NCI-H748 treated with DMSO at 0.1 percent for 48 hours (cell line): Measurements from ENCODE around the gene SLC13A2.

ENCODE experiments used
- DNase-seq: peaks from one replicate; lab custom pipeline; 2025; lab: John Stamatoyannopoulos, UW

Gene SLC13A2

DNA sequence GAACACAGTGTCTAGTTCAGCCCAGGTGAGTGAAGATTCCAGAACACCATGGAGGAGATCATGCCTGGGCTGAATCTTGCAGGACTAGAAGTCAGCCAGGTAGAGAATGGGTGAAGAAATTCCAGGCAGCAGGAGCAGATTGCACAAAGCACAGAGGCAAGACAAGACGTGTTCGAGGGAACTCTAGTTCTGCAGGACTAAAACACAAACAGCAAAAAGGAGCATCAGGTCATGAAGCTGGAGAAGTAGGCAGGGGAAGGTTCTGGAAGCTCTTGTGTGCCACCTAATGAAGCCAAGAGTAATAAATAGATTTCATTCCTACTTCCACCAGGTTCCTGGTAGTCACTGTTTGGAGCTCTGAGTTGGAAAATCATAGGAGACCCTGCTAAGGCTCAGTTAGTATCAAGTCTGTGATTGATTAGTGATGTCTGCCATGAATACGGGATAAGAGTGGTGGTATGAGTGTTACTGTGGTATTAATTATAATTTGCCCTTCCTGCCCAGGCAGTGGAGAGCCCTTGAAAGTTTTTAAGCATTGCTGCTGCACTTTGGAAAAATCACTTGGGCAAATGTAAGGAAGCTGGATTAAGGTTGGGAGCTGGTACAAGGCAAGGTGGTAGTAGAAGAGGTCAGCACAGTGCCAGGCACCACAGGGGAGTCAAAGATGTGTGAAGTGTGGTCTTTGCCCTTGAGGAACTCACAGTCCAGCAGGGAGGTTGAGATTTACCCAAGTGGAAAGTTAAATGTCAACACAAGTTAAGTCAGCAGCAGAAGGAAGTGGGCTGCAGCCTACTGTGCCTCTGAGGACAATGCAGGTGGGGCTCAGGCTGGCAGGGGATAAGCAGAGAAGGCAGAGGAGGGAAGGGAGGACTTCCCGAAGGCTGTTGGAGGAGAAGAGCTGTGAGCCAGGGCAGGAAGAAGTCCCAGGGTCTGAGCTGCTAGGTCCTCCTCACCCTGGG is 19.2 kb downstream of the SLC13A2 start:
- no peak for DNase-seq

DNA sequence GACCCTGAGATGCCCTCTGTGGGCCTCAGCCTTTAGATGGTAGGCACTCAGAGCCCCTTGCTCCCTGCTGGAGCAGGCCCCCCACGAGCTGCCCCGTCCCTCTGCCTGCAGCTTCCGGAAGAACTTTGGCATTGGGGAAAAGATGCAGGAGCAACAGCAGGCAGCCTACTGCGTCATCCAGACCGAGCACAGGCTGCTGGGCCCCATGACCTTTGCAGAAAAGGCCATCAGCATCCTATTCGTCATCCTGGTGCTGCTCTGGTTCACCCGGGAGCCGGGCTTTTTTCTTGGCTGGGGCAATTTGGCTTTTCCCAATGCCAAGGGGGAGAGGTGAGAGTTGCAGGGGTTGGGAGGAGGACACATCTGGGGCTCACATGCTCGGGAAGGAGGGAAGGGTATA is 20.0 kb downstream of the SLC13A2 start:
- DNase-seq = no peak

DNA sequence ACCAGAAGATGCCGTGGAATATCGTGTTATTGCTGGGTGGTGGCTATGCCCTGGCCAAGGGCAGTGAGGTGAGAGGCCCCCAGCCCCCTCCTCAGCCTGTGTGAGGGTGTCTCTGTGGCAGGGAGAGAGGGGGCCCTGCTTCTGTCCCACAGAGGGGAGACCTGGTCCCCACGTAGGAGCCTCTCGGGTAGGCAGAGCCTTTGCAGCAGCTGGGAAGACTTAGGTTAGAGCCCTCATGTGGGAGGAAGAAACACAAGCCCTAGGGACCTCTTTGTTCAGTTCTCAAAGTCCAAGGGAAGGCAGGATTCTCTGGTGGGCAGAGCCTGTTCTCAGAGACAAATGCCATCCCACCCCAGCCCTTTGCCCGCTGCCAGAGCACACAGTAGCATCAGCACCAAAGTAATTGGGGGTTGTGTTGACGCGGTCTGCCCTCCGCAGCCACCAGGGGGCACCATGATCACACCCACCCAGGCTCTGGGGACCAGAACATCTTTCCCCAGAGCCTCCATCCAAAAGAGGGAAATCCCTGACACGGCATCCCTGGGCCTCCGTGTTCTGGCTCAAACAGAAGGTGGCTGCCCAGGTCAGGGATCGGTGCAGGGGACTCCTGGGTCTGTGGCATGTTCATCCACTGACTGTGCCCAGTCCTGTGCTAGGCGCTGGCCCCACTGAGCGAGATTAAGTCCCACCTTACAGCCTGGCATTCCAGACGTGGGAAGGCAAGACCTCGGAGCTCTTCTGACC is 21.2 kb downstream of the SLC13A2 start:
- DNase-seq = peak; percentile 59

DNA sequence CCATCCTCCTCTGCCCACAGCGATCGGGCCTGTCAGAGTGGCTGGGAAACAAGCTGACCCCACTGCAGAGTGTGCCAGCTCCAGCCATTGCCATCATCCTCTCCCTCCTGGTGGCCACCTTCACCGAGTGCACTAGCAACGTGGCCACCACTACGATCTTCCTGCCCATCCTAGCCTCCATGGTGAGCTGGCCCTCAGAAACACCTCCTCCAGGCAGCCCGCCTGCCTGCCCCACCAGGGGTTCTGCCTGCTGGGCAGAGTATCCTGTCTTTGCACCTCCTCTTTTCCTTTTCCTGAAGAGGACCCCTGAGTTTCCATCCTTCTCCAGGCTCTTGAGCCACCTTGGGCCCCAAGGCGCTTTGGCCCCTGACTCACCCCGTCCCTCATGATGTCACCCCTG is 22.2 kb downstream of the SLC13A2 start:
- DNase-seq = no peak

GRCh38 chr17:28497931-28498330 is 24.5 kb downstream of the SLC13A2 start:
- DNase-seq = peak; percentile 62

DNA sequence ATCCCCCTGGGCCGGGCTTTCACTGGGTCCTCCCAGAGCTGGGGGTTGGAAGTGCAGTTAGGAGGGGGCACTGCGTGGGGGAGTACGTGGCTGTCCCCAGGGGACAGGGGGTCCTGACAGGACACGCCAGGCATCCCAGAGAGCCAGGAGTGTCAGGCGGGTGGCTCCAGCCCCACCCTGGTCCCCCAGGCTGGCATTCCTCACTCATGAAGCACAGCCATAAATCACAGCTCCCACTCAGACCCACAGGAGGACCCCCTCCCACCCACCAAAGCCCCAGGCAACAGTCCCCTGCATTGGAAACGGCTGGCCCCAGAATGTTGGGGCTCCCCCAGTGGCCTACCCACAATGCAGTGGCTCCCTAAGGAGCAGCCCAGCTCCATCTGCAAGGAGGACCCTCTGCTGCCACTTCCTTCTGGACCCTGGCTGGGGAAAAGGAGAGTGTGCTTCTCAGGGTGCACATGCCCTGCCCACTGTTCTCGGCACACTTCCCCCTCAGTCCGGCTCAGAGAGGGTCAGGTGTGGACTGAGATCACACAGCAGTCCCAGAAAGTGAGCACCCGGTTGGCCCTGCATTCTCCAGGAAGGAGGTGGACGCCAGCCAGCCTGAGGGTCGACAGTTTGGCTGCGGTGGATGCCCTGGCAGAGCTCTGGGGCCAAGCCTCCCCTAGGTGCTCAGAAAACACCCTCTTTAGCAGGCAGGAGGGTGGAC is 25.4 kb downstream of the SLC13A2 start:
- DNase-seq = no peak

- DNase-seq = peak; percentile 26
Observed at GRCh38 chr17:28499364-28499664, 25.9 kb downstream of the SLC13A2 start.

- DNase-seq = no peak
Observed at GRCh38 chr17:28499684-28500357, 26.4 kb downstream of the SLC13A2 start.

- DNase-seq = no peak
Observed at GRCh38 chr17:28500712-28501379, 27.4 kb downstream of the SLC13A2 start.

DNA sequence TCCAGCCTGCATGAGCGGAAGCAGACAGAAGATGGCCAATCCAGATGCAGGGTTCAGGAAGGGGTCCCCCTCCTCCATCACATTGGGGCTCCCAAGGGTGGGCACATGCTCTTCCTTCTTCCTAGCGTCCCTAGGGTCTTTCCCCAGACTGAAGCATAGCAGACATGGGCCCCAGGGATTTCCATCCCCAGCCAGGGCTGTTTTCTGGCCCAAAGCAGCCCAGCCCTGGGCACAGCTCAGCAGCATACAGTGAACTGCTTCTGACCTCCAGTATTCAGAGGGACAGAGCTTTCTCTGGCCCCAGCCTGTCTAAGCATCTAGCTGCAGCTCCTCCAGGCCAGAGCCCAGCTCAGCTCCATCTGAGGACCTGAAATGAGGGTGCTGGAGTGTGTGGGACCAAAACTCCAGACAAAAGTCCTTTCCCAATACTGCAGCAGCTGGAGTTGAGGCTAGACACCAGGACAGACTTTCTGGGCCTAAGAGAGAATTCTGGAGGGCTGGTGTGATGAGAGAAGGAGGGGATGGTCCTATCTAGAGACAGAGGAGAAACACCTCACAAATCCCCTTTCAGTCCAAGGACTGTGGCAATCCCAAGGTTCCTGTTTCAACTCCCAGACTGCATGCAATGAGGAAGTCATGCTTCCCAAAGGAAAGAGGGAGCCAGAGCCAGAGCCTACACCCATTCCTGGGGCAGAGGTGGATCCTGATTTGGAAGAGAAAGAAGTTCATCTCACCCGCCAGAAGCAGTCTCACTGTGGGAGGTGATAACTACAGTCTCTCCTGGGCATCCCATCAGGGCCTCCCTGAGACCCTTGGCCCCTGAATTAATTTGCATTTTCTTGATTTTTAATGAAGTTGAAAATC is 28.2 kb downstream of the SLC13A2 start:
- DNase-seq = no peak

GRCh38 chr17:28503420-28503819 is 30.0 kb downstream of the SLC13A2 start:
- DNase-seq = no peak

- DNase-seq = no peak
Observed at GRCh38 chr17:28505986-28506665, 32.7 kb downstream of the SLC13A2 start, which contains the start of gene FOXN1. TSS of gene FOXN1 (plus strand) at chr17:28506348. CDS start at chr17:28523970, 17,622 bp downstream.

- DNase-seq = no peak
Observed at GRCh38 chr17:28506763-28507487, 33.5 kb downstream of the SLC13A2 start.

DNA sequence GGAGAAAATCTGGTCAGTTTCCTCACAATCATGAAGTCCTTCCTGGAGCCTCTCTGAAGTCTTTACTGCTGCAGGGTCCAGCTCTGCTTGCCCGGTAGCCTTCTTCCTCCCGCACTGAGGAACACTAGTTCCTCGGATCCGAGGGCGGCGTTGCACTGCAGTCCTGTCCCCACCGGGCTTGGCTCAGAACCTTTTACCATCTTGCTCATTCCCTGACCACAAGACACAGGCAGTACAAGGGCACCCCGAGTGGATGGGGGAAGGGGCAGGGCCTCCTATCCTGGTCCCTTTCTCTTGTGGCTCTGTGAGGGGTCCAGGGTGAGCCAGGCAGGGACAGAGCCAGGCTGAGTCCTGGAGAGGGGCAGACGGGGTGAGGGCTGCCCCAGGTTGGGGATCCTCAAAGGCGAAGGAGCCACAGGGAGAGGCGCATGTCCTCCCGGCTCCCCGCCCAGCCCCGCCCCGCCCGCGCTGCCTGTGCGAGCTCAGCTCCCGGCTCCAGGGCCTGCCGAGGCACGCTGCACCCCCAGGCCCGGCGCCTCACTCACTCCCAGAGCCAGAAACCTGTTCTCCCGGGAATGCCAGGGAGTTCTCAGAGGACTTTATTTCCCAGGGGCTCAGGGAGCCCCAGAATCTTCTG is 34.2 kb downstream of the SLC13A2 start:
- no peak for DNase-seq

- no peak for DNase-seq
Observed at GRCh38 chr17:28508211-28508724, 34.8 kb downstream of the SLC13A2 start.

DNA sequence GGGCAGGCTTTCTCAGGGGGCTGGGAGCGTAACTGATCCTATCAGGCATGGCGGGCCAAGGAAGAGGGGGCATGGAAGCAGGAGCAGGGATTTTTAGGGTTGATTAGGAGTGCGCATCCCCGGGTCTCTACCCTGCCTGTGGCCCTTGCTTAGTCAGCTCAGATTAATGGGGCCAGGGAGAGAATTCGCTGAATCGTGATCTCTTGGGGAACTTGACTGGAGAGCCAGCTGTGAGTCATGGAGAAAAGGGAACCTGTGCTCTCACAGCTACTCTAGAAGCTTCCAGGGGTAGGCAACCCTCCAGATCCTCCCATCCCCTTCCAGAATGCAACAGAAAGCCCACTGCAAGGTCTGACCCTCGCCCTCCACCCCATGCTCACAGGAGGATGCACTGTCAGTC is 36.3 kb downstream of the SLC13A2 start:
- no peak for DNase-seq

DNA sequence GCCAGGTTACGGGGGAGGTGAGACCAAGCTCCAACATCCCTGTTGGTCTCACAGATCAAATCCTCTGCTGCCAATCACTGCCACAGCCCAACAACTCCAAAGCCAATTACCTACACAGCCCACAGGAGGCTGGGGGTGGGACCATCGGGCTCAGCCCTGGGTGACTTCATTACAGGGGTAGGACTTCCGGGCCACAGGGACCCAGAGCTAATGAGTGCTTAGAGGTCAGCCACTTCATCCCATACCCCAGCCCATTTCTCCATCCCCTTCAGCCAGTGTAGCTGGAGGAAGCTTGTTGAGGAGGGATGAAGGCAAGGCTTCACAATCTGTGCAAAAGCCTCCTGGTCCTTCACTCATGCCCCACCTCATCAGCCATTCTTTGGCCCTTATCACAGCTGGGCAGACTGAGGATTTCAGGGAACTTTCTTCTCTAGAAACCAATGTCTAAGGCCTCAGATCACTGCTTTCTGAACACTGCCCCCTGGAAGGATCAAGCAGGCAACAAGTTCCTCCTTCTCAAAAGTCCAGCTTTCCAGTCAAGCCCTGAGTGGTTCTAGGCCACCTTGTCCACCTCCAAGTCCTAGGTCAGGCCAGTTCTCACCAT is 38.5 kb downstream of the SLC13A2 start:
- no peak for DNase-seq

- no peak for DNase-seq
Observed at GRCh38 chr17:28513476-28513875, 40.0 kb downstream of the SLC13A2 start.
